GM19035 (cell line): ENCODE data around the gene AGXT2.

Source experiments
- ATAC-seq: cut with Tn5 transposase; IDR thresholded peaks from one replicate; pipeline ENCODE4 v1.9.1; 2021; ENCODE audit not compliant: unreplicated experiment

AGXT2 gene

DNA sequence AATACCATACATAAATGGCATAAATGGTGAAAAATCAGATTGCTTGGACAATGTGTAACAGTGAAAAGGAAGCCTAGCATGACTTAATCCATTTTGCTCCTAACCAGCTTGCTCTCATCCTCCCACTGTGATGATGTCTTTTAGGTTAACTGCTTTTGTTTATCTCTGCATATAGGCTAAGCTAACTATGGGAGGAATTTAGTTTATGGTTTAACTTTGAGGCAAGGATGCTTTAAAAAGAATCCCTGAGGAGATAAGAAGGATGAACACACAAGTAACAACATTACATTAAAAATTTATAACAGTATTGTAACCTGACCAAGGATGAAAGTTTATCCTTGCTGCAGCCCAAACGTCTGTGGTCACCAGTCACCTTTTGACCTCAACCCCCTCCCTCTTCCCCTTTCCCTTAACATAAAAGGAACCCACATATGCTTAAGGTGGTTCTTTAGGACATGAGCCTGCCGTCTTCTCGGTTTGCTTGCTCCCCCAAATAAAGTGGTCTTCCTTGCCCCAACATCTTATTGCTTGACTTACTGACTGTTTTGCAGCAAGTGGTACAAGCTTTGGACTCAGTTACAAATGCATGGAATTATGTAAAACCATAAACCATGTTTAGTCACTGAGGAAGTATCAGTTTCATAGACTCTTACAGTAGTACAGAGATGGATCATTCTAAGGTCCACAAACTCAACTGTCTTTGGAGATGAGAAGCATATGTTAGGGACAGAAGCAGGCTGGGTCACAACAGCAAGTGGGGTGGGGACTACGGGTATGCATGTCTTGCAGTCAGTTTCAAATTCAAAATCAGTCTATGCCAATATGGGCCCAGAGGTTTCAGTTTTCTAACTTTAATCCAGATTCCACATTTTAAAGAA is 31.3 kb downstream of the AGXT2 start:
- ATAC-seq, result no peak

DNA sequence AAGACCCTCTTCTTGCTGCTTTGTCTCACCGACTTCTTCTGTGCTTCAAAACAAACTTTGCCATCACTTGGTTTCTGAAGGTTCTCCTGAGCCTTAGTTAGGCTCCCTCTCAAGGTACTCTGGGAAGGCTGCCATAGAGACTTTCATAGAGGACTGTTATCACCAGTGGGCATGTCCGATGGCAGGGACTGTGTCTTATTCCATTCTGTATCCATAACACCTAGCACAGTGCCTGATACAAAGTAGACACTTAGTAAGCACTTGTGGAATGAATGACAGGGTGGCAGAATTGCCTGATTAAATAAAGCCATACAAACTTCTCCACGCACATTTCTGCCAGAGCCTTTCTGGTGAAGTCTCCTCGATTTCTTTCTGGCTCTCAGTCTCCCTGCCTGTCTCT is 32.7 kb downstream of the AGXT2 start:
- no peak for ATAC-seq

DNA sequence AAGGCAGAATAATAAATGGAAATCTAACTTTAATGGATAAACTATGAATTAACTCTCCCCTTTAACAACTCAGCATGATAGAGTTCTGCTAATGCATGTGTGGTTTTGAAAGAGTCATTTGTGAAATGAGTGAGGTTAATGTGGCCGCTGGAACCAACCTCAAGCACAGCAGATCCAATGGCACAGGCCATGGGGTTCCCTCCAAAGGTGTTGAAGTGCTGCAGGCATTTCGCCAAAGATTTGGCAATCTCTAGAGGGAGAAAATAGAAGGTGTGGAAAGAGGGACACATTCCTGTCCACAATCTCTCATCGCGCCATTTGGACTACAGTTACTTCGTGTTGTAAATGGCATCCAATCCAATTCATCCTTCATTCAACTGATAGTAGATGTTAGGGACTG is 35.0 kb downstream of the AGXT2 start:
- no peak for ATAC-seq

DNA sequence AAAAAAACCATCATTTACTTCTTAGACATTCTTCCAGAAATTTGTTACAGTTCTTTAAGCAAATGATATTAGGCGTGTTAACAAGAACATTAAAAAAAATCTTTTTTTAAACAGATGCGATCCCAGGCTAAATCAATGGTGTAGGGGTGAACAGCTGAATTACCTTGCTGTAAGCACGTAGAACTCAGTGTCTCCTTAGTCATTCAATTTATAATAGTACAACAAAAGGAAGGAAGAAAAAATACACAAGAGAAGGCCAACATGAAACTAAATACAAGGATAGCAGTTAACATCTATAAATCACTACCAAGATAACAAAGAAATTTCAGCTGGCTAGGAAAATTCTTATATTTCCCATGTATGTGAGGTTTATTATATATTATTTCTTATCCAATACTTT is 35.4 kb downstream of the AGXT2 start:
- no peak for ATAC-seq

DNA sequence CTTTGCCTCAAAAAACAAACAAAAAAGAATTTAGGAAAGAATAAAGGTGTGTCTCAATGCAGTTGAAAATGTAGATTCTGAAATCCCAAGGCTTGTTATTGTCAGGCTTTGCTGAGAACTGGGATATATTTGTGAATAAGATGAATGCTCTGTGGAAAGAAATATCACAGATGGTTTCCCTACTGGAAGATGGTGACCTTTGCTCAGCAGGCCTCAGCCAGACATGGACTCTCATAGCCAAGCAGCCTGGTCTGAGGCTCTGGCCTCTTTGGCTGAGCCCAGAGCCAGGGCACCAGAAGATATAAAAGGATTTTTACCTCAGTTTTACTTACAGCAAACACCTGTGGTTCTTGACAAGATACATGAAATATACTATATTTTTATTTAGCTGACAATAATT is 37.1 kb downstream of the AGXT2 start:
- no peak for ATAC-seq

DNA sequence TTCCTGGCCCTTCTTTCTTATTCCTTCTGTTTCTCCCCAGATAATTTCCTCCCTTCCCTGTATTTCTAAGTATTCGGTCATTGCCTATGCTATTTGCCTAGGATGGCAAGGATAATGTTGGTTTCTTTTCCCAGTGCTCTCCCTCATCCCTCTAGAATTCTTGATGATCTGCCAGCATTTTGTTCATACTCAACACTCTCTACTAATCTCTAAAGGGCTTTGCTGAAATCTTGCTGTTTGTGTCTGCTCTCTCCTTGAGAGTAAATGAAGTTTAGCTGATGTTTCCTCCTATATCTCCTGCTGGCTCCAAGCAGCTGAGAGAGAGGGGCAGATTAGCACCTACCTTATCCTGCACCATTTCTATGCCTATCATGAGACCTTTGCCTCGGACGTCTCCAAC is 38.1 kb downstream of the AGXT2 start:
- no peak for ATAC-seq

DNA sequence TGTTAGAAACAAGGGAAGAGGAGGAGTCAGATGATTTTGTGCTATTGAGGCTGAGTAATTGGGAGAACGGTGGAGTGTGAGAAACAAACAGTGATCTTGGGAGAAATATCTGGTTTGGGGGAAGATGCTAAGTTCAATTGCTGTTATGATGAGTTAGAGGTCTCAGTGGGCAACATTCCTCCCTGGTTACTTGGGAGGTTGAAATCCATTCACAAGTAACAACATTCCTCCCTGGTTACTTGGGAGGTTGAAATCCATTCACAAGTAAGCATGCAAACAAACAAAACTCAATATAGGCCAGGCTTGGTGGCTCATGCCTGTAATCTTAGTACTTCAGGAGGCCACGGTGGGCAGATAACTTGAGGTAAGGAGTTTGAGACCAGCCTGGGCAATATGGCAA is 38.7 kb downstream of the AGXT2 start:
- no peak for ATAC-seq

DNA sequence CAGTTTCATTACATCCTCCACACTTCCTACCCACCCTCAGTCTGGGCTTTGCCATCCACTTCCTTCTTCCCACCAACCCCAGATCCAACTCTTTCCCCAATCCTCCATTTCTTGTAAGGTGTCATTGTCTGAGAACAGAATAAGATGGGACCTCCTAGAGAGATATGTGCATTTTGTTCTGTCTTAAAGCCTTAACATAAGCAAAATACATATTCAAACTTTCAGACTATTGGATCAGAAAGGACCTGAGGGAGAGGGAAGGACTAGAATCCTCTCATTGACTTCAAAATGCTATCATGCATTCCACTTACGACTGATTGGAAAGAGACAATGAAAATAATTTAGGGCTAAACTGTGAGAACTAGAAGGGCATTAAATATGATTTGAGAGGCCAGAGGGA is 43.0 kb downstream of the AGXT2 start:
- ATAC-seq, result no peak

DNA sequence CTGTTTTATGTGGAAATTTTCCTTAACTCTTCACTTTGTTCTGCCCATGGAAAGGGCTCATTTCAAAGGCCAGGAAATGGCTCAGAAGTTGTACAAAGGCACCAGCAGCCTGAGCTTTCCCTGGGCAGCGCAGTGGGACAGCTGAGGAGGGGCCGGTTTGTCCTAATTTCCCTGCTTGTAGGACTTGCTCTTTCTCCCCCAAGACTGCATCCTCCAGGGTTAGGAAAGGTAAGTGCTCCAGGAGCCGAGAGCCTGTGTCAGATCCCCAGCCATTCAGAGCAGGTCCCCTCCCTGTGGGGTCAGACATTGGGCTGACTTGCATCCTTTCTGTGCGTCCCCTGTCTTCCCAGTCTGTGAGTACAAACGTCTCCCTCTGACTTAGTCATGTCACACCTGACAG is 43.5 kb downstream of the AGXT2 start:
- ATAC-seq, result no peak

DNA sequence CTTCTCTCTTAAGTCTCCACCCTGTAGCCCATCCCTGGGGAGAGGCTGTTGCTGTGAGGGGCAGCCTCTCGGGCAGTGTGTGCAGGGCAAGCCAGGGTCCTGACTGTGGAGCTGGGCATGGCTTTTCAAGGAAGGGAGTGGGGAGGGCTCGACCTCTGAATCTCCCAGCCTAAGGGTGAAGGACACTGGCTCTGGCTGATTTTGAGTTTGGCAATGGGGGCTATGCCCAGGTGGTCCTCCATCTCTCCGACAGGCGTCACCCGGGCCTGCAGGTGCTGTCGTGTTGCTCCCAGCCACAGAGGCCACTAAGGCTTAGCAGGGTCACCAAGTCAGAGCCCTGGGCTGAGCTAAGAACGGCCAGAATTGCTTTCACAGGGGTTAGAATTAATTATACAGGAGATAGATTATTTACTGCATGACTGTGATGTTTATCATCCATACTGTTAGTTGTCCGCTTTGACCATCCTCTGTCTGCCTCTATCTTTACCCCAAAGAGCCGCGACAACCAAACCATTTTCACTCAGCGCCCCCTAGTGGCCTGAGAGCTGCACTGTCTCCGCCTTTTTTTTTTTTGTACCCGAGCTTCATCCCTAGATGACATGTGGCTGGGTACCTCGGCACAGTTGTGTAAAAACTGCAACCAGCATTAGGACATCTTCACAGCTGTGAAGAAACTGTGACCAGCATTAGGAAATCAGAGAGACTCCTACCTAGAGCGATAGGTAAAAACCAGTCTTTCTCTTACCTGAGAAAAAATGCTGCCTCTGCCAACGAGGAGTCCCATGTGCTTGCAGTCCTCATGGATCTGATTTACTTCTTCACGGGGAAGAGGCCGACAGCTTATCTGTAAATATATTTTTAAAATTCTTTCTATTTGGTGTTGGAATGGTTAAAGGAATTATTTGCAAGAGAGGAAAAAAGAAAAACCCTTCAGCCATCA is 44.5 kb downstream of the AGXT2 start:
- peak; percentile 82 for ATAC-seq

DNA sequence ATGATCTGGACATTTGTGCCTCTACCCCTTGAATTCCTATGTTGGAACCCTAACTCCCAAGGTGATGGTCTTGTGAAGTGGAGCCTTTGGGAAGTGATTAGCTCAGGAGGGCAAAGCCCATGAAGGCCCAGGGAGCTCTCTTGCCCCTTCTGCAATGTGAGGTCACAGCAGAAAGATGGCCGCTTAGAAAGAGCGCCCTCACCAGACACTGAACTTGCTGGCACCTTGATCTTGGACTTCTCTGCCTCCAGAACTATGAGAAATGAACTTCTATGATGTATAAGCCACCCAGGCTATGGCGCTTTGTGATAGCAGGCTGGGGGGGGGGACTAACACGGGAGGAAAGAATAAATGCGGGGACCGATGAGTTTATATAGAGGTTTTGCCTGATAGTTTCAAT is 45.3 kb downstream of the AGXT2 start:
- ATAC-seq, result no peak

DNA sequence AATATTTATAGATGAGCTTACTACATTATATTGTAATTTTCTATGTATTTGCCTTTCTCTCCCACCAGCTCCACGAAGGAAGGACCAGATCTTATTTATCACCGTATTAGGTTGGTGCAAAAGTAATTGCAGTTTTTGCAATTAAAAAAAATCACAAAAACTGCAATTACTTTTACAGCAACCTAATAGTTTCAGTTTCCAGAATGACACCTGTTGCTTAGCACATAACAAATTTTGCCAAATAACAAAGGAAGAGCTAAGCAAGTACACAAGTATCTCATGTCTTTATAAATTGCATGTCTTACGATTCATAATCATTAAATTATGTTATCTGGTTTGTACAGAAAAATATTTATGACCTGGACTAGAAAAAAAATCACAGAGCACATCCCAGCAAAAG is 45.9 kb downstream of the AGXT2 start:
- ATAC-seq, result no peak

DNA sequence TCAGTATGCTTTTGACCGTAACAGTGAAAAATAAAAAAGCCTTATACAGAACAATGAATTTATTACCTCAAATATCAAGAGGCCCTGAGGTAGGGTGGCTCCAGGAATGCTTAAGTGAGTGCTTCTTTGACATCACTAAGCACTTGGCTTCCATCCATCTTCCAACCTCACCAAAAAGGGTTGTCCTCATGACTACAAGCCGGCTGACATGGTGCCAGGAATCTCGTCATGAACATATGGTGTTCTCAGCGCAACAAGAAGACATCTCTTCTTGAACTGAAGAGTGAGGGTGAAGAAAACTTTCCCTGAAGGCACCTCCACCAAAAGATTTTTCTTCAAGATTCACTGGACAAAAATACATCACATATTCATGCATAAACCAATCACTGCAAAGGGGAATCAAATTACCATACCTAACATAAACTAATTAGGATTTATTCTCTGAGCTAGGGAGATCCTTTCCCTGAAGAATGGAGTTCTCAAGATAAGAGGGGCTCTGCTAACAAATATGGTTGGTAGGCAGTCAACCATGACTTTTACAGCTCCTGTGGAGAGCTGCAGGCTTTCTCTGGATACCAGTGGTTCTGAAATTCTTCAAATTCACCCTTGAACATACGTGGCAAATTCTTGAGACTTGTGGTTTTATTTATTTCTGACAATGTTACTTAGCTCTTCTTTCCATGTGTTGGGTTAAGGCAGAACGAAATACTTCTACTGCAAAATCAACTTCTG is 49.5 kb downstream of the AGXT2 start:
- ATAC-seq, result no peak

DNA sequence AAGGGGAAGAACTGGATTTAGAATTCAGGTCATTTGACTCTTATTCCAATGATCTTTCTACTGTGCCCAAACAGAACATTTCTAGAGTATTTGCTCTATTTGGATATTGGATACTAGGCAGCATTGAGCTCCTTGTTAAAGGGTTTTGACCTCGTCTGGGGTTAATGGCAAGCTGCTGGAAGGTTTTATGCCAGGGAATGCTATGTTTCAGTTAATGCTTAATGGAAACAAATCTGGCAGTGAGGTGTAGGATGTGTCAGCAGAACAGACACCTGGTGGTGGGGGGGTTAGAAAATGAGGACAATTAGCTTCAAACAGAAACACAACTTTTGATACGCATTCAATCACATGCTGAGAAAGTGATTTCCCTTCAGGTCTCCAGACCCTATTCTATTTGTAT is 51.5 kb downstream of the AGXT2 start:
- no peak for ATAC-seq

DNA sequence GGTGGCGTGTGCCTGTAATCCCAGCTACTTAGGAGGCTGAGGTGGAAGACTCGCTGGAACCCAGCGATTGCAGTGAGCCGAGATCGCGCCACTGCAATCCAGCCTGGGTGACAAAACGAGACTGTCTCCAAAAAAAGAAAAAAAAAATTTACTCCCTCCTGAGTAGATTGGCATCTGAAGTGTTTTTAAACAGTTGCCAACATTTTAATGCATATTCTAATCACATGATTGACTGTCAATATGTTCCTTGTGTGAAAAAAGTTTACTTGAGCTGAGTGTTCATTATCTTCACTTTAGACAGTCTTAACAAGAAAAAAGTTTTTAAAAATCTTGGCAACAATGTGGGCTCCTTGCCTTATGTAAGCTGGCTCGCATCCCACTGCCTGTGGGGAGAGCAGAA is 53.8 kb downstream of the AGXT2 start:
- ATAC-seq, result no peak

DNA sequence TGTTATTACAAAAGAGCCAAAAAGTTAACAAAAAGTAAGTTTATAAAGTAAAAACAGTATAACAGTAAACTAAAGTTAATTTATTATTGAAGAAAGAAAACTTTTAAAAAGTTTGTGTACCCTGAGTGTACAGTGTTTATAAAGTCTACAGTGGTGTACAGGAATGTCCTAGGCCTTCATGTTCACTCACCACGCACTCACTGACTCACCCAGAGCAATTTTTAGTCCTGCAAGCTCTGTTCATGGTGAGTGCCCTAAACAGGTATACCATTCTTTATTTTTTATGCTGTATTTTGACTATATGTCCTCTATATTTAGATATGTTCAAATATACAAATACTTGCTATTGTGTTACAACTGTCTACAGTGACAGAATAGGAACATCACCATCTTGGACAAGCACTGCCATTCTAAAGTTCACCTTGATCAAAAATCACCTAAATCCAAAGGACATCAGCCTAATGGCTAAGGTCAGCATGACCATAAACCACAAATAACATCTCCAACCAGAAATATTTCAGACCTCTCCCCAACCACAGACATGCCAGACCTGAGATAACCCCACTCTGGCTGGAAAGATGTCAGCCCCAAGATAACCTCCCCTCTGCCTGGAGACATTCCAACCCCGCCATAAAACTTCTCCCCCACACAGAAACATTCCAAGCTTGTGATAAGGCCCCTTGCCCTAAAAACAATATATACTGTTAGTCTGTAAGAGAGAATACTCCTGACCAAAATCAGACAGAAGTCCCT is 56.1 kb downstream of the AGXT2 start:
- ATAC-seq, result no peak

DNA sequence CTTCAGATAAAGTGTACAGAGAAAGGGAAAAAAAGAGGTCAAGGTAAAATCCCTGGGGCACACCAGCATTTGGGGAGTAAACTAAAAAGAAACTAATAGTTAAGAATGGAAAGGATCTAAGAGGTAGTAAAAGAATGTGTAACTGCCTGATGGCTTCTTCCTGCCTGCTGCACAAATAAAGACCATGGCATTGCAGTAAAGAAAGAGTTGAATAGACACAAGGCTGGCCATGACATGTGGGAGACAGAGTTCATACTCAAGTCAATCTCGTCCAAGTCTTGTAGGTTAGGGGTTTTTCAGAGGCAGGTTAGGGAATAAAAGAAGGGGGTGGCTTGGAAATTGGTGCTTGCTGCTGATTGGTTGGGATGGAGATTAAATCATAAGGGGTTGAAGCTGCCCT is 60.8 kb downstream of the AGXT2 start:
- no peak for ATAC-seq

DNA sequence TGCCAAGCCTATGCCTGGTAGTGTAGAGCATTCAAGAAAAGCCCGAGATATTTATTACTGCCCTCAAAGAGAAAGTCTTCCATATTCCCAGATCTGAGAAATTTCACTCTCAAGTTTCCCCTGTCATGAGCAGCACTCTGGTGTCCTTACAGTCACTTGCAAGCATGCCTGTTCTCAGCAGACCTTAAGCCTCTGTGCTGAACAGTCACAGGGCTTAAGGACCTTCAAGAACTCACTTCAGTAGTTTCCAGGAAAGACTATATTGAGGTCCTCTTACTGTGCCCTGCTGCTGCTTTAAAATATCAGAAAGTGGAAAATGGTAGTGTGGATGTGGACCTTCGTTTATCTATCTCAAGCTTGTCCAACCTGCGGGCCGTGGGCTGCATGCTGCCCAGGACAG is 64.9 kb downstream of the AGXT2 start:
- ATAC-seq, result no peak

DNA sequence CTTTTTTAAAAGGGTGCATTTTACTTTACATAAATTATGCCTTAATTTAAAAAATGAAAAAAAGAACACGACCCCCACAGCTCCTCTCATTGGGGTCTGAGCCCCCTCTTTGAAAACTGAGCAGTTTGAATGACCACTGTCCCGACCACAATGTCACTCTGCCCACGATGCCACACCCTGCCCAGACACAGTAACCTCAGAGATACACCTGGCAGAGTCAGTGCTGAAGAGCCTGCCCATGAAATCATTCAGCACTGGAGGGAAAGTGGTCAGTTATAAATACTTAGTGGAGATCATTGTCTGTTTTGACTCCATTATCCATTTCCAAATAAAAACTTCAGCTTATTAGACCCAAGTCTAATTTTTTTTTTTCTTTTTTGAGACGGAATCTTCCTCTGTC is 69.1 kb downstream of the AGXT2 start:
- ATAC-seq, result no peak

DNA sequence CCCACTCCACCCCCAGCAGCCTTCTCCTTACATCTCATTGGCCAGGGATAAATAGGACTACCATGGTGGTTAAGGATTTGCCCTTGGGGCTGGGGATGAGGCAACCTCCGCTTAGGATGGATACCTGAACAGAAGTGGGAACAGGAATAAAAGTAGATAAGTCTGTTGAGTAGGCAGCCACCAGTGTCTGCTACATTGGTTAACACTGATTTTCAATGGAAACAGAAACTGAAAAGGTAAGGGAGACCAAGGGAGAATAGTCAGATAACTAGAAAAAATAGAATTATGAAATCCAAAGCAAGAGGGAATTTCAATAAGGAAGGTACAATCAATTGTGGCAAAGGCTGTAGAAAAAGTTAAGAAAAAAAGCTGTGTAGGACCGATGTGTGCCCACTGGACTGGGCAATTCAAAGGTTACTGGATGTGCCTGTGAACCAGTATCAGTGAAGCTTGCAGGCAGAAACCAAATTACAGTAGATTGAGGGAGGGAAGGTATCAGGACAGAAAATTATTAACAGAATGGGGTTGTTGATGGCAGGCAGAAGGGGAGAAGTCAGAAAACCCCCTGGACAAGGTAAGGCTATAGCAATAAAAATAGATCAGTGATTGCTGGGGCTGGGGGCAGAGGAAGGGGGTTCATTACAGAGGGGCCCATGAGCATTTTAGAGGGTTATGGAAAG is 69.7 kb downstream of the AGXT2 start:
- ATAC-seq, result no peak
